ENCODE measurements around the gene MPRIP.
"Not testable (repeated sequence)": the region's sequence is repeated elsewhere in the genome, so short reads cannot be mapped to it uniquely, and the experiment has no call there.

Gene MPRIP

GRCh38 chr17:17167986-17168385, 125.7 kb downstream of the MPRIP start:
- DNase-seq (ENCODE audit: low read depth) = no peak

- no peak for DNase-seq (ENCODE audit: low read depth)
These were observed 126.1 kb downstream of the MPRIP start for GRCh38 chr17:17168401-17168800.

GRCh38 chr17:17169396-17169795, 127.1 kb downstream of the MPRIP start:
- no peak for DNase-seq (ENCODE audit: low read depth)

GRCh38 chr17:17170346-17170985, 128.2 kb downstream of the MPRIP start:
- no peak for DNase-seq (ENCODE audit: low read depth)

GRCh38 chr17:17171186-17171585, 128.9 kb downstream of the MPRIP start:
- DNase-seq (ENCODE audit: low read depth) = no peak

GRCh38 chr17:17172001-17172939, 130.0 kb downstream of the MPRIP start:
- DNase-seq (ENCODE audit: low read depth) = no peak

- no peak for DNase-seq (ENCODE audit: low read depth)
These were observed 130.7 kb downstream of the MPRIP start for GRCh38 chr17:17172990-17173389.

GRCh38 chr17:17173921-17174320, 131.7 kb downstream of the MPRIP start:
- DNase-seq (ENCODE audit: low read depth) = no peak

GRCh38 chr17:17175340-17175739, 133.1 kb downstream of the MPRIP start:
- DNase-seq (ENCODE audit: low read depth) = no peak

GRCh38 chr17:17175917-17176316, 133.7 kb downstream of the MPRIP start:
- no peak for DNase-seq (ENCODE audit: low read depth)

GRCh38 chr17:17176341-17176740, 134.1 kb downstream of the MPRIP start:
- no peak for DNase-seq (ENCODE audit: low read depth)

- no peak for DNase-seq (ENCODE audit: low read depth)
These were observed 134.9 kb downstream of the MPRIP start for GRCh38 chr17:17177176-17177575.

GRCh38 chr17:17179371-17179827, 137.1 kb downstream of the MPRIP start:
- no peak for DNase-seq (ENCODE audit: low read depth)

- DNase-seq (ENCODE audit: low read depth) = no peak
These were observed 137.9 kb downstream of the MPRIP start for GRCh38 chr17:17180141-17180603.

- DNase-seq (ENCODE audit: low read depth) = no peak
These were observed 138.7 kb downstream of the MPRIP start for GRCh38 chr17:17180741-17181525.

GRCh38 chr17:17181666-17182597, 139.7 kb downstream of the MPRIP start:
- no peak for DNase-seq (ENCODE audit: low read depth)

- DNase-seq (ENCODE audit: low read depth) = no peak
These were observed 140.4 kb downstream of the MPRIP start for GRCh38 chr17:17182598-17183136.

- no peak for DNase-seq (ENCODE audit: low read depth)
These were observed 141.5 kb downstream of the MPRIP start for GRCh38 chr17:17183744-17184143.

- not testable (repeated sequence) for DNase-seq (ENCODE audit: low read depth)
These were observed 142.9 kb downstream of the MPRIP start for GRCh38 chr17:17184985-17185757.

GRCh38 chr17:17186051-17186450, 143.8 kb downstream of the MPRIP start:
- DNase-seq (ENCODE audit: low read depth) = no peak

Data from GM04503 (cell line).